H1 (cell line): Measurements from ENCODE around the gene RPUSD3. TPM values are rescaled to one million over a fixed set of nuclear protein-coding genes. Genes with fewer than 3 reads are reported as not detected.

Experiments
- CTCF ChIA-PET: fragments of 300-600 bp; sonication (Branson Sonifier 250); formaldehyde crosslinking; loops from one replicate; lab custom pipeline; 2021; ENCODE audit not compliant: partially characterized antibody; lab: Charles Lee
- POLR2A ChIA-PET: fragments of 300-600 bp; sonication (Branson Sonifier 250); formaldehyde crosslinking; loops from one replicate; lab custom pipeline; 2021; ENCODE audit warnings: inconsistent platforms; ENCODE audit not compliant: partially characterized antibody; lab: Charles Lee
- DNase-seq, 2 experiments: peaks; one replicate each; pipeline versions ENCODE4 v3.0.0 to v3.0.0-alpha.2; 2010 to 2022; ENCODE audit warnings: low spot score in 2 of 2, low read depth in 1 of 2, mixed read lengths in 1 of 2
- FAIRE-seq: peaks from 2 replicates; lab custom pipeline; 2011; peaks lifted over from hg19 to GRCh38; lab: Jason Lieb, UNC
- H2AFZ ChIP-seq: 2 replicates; pipeline ENCODE4 v1.8.1; 2012; ENCODE audit warnings: low read length, inconsistent platforms
- H2AK5ac ChIP-seq: 2 replicates; pipeline ENCODE4 v1.6.1; 2013; ENCODE audit warnings: low read depth, low read length
- H2BK120ac ChIP-seq: replicated peaks from 2 replicates; pipeline ENCODE3; 2013; ENCODE audit warnings: low read depth, low read length, inconsistent platforms
- H2BK12ac ChIP-seq: 2 replicates; pipeline ENCODE4 v1.6.1; 2013; ENCODE audit warnings: low read depth, low read length
- H2BK15ac ChIP-seq: 2 replicates; pipeline ENCODE4 v1.6.1; 2013; ENCODE audit warnings: low read length
- H2BK20ac ChIP-seq: 2 replicates; pipeline ENCODE4 v1.6.1; 2013; ENCODE audit warnings: low read length
- H2BK5ac ChIP-seq: 2 replicates; pipeline ENCODE4 v1.6.1; 2013; ENCODE audit warnings: low read depth, low read length
- H3K14ac ChIP-seq: 2 replicates; pipeline ENCODE4 v1.6.1; 2013; ENCODE audit warnings: inconsistent platforms; ENCODE audit not compliant: insufficient read length
- H3K18ac ChIP-seq: 2 replicates; pipeline ENCODE4 v1.6.1; 2013; ENCODE audit warnings: low read length; ENCODE audit errors: extremely low read depth
- H3K23ac ChIP-seq: 2 replicates; pipeline ENCODE4 v1.6.1; 2013; ENCODE audit warnings: inconsistent platforms; ENCODE audit not compliant: insufficient read length
- H3K23me2 ChIP-seq: 2 replicates; pipeline ENCODE4 v1.6.1; 2013; ENCODE audit warnings: low read depth, low read length
- H3K27ac ChIP-seq: 2 replicates; pipeline ENCODE4 v1.6.1; 2011; ENCODE audit warnings: low read depth, low read length, inconsistent platforms
- H3K27me3 ChIP-seq, 4 experiments: replicated peaks in 1 of 4; 1 replicate in 1 of 4; 2 replicates in 3 of 4; pipeline versions ENCODE4 v1.6.1 to v1.8.1; 2011 to 2013; ENCODE audit warnings: low read length in 3 of 4, mild to moderate bottlenecking in 3 of 4, inconsistent platforms in 2 of 4, mixed read lengths in 2 of 4, moderate library complexity in 1 of 4; ENCODE audit not compliant: control insufficient read depth in 3 of 4, insufficient read depth in 3 of 4; ENCODE audit errors: extremely low read depth in 1 of 4
- H3K36me3 ChIP-seq, 4 experiments: 2 replicates each; pipeline versions ENCODE4 v1.6.1 to v1.8.1; 2011 to 2013; ENCODE audit warnings: mild to moderate bottlenecking in 4 of 4, low read length in 3 of 4, moderate library complexity in 2 of 4, control low read depth in 1 of 4, inconsistent platforms in 1 of 4; ENCODE audit not compliant: insufficient read depth in 4 of 4, control insufficient read depth in 2 of 4
- H3K4ac ChIP-seq: replicated peaks from 2 replicates; pipeline ENCODE3; 2013; ENCODE audit warnings: low read length, low read depth, mixed read lengths, inconsistent platforms; ENCODE audit not compliant: insufficient read length
- H3K4me1 ChIP-seq, 4 experiments: replicated peaks in 1 of 4; 1 replicate in 1 of 4; 2 replicates in 3 of 4; pipeline versions ENCODE4 v1.6.1 to v1.8.1; 2011 to 2013; ENCODE audit warnings: low read length in 3 of 4, inconsistent platforms in 2 of 4, mixed read lengths in 1 of 4; ENCODE audit not compliant: insufficient read depth in 4 of 4, control insufficient read depth in 3 of 4
- H3K4me2 ChIP-seq, 2 experiments: 2 replicates each; pipeline versions ENCODE4 v1.6.1 to v1.8.1; 2011 to 2013; ENCODE audit warnings: low read depth in 2 of 2, low read length in 2 of 2, control low read depth in 1 of 2, inconsistent platforms in 1 of 2, mild to moderate bottlenecking in 1 of 2; ENCODE audit not compliant: insufficient read depth in 1 of 2
- H3K4me3 ChIP-seq, 4 experiments: fragments of 200-600, 300-600 bp in 1 of 4; sonication (generic), shearing (Covaris generic), sonication (Bioruptor Twin) in 1 of 4; 2 replicates each; pipeline versions ENCODE4 v1.5.1 to v1.8.1; 2011 to 2016; ENCODE audit warnings: low read length in 4 of 4, low read depth in 3 of 4, control low read depth in 2 of 4, inconsistent platforms in 2 of 4, mild to moderate bottlenecking in 2 of 4, mixed read lengths in 1 of 4, moderate library complexity in 1 of 4; ENCODE audit not compliant: insufficient read depth in 2 of 4; ENCODE audit errors: extremely low read depth in 1 of 4
- H3K56ac ChIP-seq: replicated peaks from 2 replicates; pipeline ENCODE3; 2013; ENCODE audit warnings: low read depth, mild to moderate bottlenecking, mixed read lengths, low read length, inconsistent platforms; ENCODE audit not compliant: insufficient read length
- H3K79me1 ChIP-seq: 2 replicates; pipeline ENCODE4 v1.6.1; 2013; ENCODE audit warnings: low read depth, low read length, control low read depth
- H3K79me2 ChIP-seq, 2 experiments: 2 replicates each; pipeline versions ENCODE4 v1.6.1 to v1.8.1; 2012 to 2013; ENCODE audit warnings: low read length in 2 of 2, mild to moderate bottlenecking in 2 of 2, inconsistent platforms in 1 of 2; ENCODE audit not compliant: insufficient read depth in 2 of 2, control insufficient read depth in 1 of 2
- H3K9ac ChIP-seq, 4 experiments: replicated peaks in 1 of 4; 1 replicate in 1 of 4; 2 replicates in 3 of 4; pipeline versions ENCODE4 v1.6.1 to v1.8.1; 2011 to 2013; ENCODE audit warnings: low read depth in 3 of 4, low read length in 3 of 4, control low read depth in 2 of 4, mild to moderate bottlenecking in 2 of 4, moderate library complexity in 2 of 4, inconsistent platforms in 1 of 4; ENCODE audit errors: extremely low read depth in 1 of 4
- H3K9me3 ChIP-seq, 2 experiments: 2 replicates each; pipeline versions ENCODE4 v1.6.1 to v1.8.1; 2012 to 2013; ENCODE audit warnings: mild to moderate bottlenecking in 2 of 2, moderate library complexity in 2 of 2, control low read depth in 1 of 2, inconsistent platforms in 1 of 2, low read depth in 1 of 2, low read length in 1 of 2, mixed read lengths in 1 of 2; ENCODE audit not compliant: insufficient read depth in 2 of 2
- H4K20me1 ChIP-seq, 2 experiments: replicated peaks in 1 of 2; 2 replicates each; pipeline versions ENCODE3 to v1.8.1; 2011 to 2013; ENCODE audit warnings: inconsistent platforms in 2 of 2, low read length in 2 of 2, mild to moderate bottlenecking in 1 of 2; ENCODE audit not compliant: insufficient read depth in 2 of 2, control insufficient read depth in 1 of 2
- H4K5ac ChIP-seq: 2 replicates; pipeline ENCODE4 v1.6.1; 2013; ENCODE audit warnings: low read length, low read depth, mixed read lengths, inconsistent platforms; ENCODE audit not compliant: insufficient read length
- H4K8ac ChIP-seq: 2 replicates; pipeline ENCODE4 v1.8.0; 2013; ENCODE audit warnings: mild to moderate bottlenecking, moderate library complexity, low read length, inconsistent platforms; ENCODE audit not compliant: insufficient read depth; ENCODE audit errors: extremely low read depth
- H4K91ac ChIP-seq: replicated peaks from 2 replicates; pipeline ENCODE3; 2013; ENCODE audit warnings: low read length, mixed read lengths, inconsistent platforms; ENCODE audit not compliant: insufficient read length
- ATF2 ChIP-seq: IDR thresholded peaks from 2 replicates; pipeline ENCODE4 v1.6.1; 2012; ENCODE audit warnings: low read length, inconsistent platforms
- CBX8 ChIP-seq: fragments of 300-800, 300-1000 bp; sonication (generic); IDR thresholded peaks from 2 replicates; pipeline ENCODE4 v1.7.1; 2016; ENCODE audit warnings: low read depth, low read length, borderline replicate concordance
- EZH2 ChIP-seq: fragments of 200-600 bp; sonication (generic); IDR thresholded peaks from 2 replicates; pipeline ENCODE4 v1.7.1; 2012; ENCODE audit warnings: low read depth, mild to moderate bottlenecking, moderate library complexity, low read length, inconsistent platforms; ENCODE audit not compliant: severe bottlenecking
- GTF2F1 ChIP-seq: IDR thresholded peaks from 2 replicates; pipeline ENCODE4 v1.6.1; 2012; ENCODE audit warnings: low read depth, low read length, improper control_type of control experiment, borderline replicate concordance
- RFX5 ChIP-seq: IDR thresholded peaks from 2 replicates; pipeline ENCODE4 v1.6.1; 2011; ENCODE audit warnings: low read depth, low read length, improper control_type of control experiment, borderline replicate concordance
- SIN3A ChIP-seq, 2 experiments: IDR thresholded peaks in 1 of 2; conservative IDR thresholded peaks in 1 of 2; 2 replicates each; pipeline ENCODE4 v1.6.1; 2011 to 2012; ENCODE audit warnings: low read length in 2 of 2, improper control_type of control experiment in 1 of 2, low read depth in 1 of 2, mild to moderate bottlenecking in 1 of 2
- SIRT6 ChIP-seq: IDR thresholded peaks from one replicate; pipeline ENCODE4 v1.7.1; 2012; ENCODE audit warnings: low read length, inconsistent platforms
- WGBS, 2 experiments: shearing (Covaris generic) in 1 of 2; methylation state at CpG; one replicate each; pipeline versions ENCODE4 v1.1.6 to v1.1.7; 2013 to 2015; ENCODE audit warnings: low lambda C conversion rate in 2 of 2, mixed read lengths in 2 of 2, inconsistent platforms in 1 of 2, low coverage in 1 of 2, missing lambda C conversion rate in 1 of 2; ENCODE audit not compliant: insufficient replicate concordance in 2 of 2, insufficient coverage in 1 of 2, insufficient read length in 1 of 2; ENCODE audit errors: extremely low coverage in 1 of 2, missing lambda C conversion rate in 1 of 2; 5-methylcytosine and 5-hydroxymethylcytosine counted together
- polyA plus RNA-seq, 7 experiments: library from polyadenylated mRNA; depleted of rRNA in 3 of 7; stranded (reverse) in 5 of 7; unstranded in 2 of 7; fragments of >200 nt in 5 of 7; fragments of 200-250 nt in 2 of 7; gene quantifications; 1 replicate in 5 of 7; 2 replicates in 1 of 7; 4 replicates in 1 of 7; pipeline versions ENCODE4 v1.2.1 to v1.2.3, GENCODE V29; 2011 to 2013; ENCODE audit warnings: missing spikeins in 2 of 7, mixed read lengths in 2 of 7
- total RNA-seq: library from RNA; stranded (reverse); fragmentation: NEBNext Ultra II Directional; extraction: Animal tissue kit (Norgen Biotek cat#: 25700); gene quantifications from 2 replicates; pipeline ENCODE4 v1.2.1, GENCODE V29; 2021

RPUSD3 gene
- total and polyA plus RNA-seq, 2 of the 8 experiments (the other 6 are each of a cell fraction or from before 2014, with no cell fraction given), result 68.4 to 154 TPM

GRCh38 chr3:9867106-9867505, 23.3 kb upstream of the RPUSD3 start:
- H2AK5ac ChIP-seq, result no peak overlapping the region
- H3K23me2 ChIP-seq, result peaks cover 4% of the 10 kb centered on the region; the same call in 1 of the 2 replicates
- H3K18ac ChIP-seq, result no peak overlapping the region
- H3K4me2 ChIP-seq, result no peak overlapping the region
- FAIRE-seq (no peak), DNase-seq (no peak)
- no peaks in the 10 kb centered on the region for H3K79me2 ChIP-seq
- H3K27me3 ChIP-seq, result peaks cover 0 to 6% (median 1%) of the 10 kb centered on the region in 4 experiments; a peak in 3 of 7 replicates
- no peak overlapping the region for H2BK5ac ChIP-seq
- CTCF ChIA-PET, result interaction anchor here (1.5 kb wide), 1 partner anchor 11 kb away, joined by 5 read pairs; no protein-coding TSS in a partner anchor
- no peak overlapping the region for H2BK120ac ChIP-seq
- H3K14ac ChIP-seq, result no peak overlapping the region
- H2BK15ac ChIP-seq, result no peak overlapping the region
- H3K9ac ChIP-seq, result no peak overlapping the region
- no peak overlapping the region for H3K23ac ChIP-seq
- no peak overlapping the region for H2BK20ac ChIP-seq
- no peaks in the 10 kb centered on the region for H3K9me3 ChIP-seq
- POLR2A ChIA-PET, result interaction anchor here (0.5 to 1.1 kb wide), 4 partner anchors 9 to 105 kb away, joined by 3 to 4 read pairs (median 3); no protein-coding TSS in a partner anchor
- H2AFZ ChIP-seq, result no peak overlapping the region
- H2BK12ac ChIP-seq, result no peak overlapping the region
- no peak overlapping the region for H3K56ac ChIP-seq
- 90% methylated on average over 12 of the region's 12 CpGs; no CpG with 5 or more reads in 1 of the 2 experiments for WGBS, 2 experiments
- H3K79me1 ChIP-seq, result no peaks in the 10 kb centered on the region
- no peak overlapping the region for H3K27ac ChIP-seq
- H4K20me1 ChIP-seq, result no peaks in the 10 kb centered on the region
- H3K36me3 ChIP-seq, result no peaks in the 10 kb centered on the region
- H3K4me1 ChIP-seq, result peaks cover 0 to 3% (median 2%) of the 10 kb centered on the region in 4 experiments; a peak in 5 of 7 replicates
- H3K4me3 ChIP-seq, result no peak overlapping the region
- no peak overlapping the region for H3K4ac ChIP-seq
- no peak overlapping the region for H4K91ac ChIP-seq
- H4K5ac ChIP-seq, result no peak overlapping the region
- H4K8ac ChIP-seq, result no peak overlapping the region
- no peak for TF ChIP-seq CBX8
- TF ChIP-seq RFX5, result no peak
- TF ChIP-seq SIN3A (conservative IDR thresholded peaks at IDR 0.05 in 1 of 2, IDR thresholded peaks at IDR 0.05 in 1 of 2; ENCODE audit: low read depth in 1 of 2, low read length in 2 of 2), result no peak
- TF ChIP-seq EZH2, result no peak
- no peak for TF ChIP-seq SIRT6
- no peak for TF ChIP-seq ATF2
- no peak for TF ChIP-seq GTF2F1
